ENCODE data around the gene KRABD2.

The KRABD2 gene

GRCh38 chr17:8419305-8419704 is 42.8 kb upstream of the KRABD2 start:
- no peak overlapping the region for H2AFZ ChIP-seq (replicated peaks)
- H3K4me1 ChIP-seq: no peaks in the 10 kb centered on the region
- Mint-ChIP-seq H3K9me3 (no peaks in the 10 kb centered on the region), H3K36me3 (no peaks in the 10 kb centered on the region), H3K4me3 (no peak overlapping the region), H3K27ac (no peak overlapping the region), H3K27me3 (ENCODE audit: insufficient read depth, low read depth) (peaks cover 9% of the 10 kb centered on the region), H3K4me1 (peaks cover 5% of the 10 kb centered on the region)
- H3K27ac ChIP-seq: no peak overlapping the region
- no peak overlapping the region for H3K4me3 ChIP-seq
- no peaks in the 10 kb centered on the region for H4K20me1 ChIP-seq (ENCODE audit: low read depth)
- DNase-seq (ENCODE audit: low spot score): no peak
- H3K4me2 ChIP-seq: no peak overlapping the region
- peaks cover 3% of the 10 kb centered on the region for H3F3A ChIP-seq (ENCODE audit: low read depth)
- H3K27me3 ChIP-seq: peaks cover 22% of the 10 kb centered on the region
- H3K9ac ChIP-seq: no peak overlapping the region
- no peak for TF ChIP-seq EZH2phosphoT487 (IDR thresholded peaks at IDR 0.05)
- TF ChIP-seq EZH2 (IDR thresholded peaks at IDR 0.05): no peak
- TF ChIP-seq, protein P1, sequence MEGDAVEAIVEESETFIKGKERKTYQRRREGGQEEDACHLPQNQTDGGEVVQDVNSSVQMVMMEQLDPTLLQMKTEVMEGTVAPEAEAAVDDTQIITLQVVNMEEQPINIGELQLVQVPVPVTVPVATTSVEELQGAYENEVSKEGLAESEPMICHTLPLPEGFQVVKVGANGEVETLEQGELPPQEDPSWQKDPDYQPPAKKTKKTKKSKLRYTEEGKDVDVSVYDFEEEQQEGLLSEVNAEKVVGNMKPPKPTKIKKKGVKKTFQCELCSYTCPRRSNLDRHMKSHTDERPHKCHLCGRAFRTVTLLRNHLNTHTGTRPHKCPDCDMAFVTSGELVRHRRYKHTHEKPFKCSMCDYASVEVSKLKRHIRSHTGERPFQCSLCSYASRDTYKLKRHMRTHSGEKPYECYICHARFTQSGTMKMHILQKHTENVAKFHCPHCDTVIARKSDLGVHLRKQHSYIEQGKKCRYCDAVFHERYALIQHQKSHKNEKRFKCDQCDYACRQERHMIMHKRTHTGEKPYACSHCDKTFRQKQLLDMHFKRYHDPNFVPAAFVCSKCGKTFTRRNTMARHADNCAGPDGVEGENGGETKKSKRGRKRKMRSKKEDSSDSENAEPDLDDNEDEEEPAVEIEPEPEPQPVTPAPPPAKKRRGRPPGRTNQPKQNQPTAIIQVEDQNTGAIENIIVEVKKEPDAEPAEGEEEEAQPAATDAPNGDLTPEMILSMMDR (IDR thresholded peaks at IDR 0.05): no peak
- no peaks in the 10 kb centered on the region for H3K9me3 ChIP-seq (ENCODE audit: low read depth)
- no peaks in the 10 kb centered on the region for H3K79me2 ChIP-seq (ENCODE audit: low read depth)
- no peaks in the 10 kb centered on the region for H3K36me3 ChIP-seq

GRCh38 chr17:8418471-8418870 is 42.0 kb upstream of the KRABD2 start:
- Mint-ChIP-seq H3K9me3 (no peaks in the 10 kb centered on the region), H3K36me3 (no peaks in the 10 kb centered on the region), H3K4me1 (peaks cover 5% of the 10 kb centered on the region), H3K4me3 (no peak overlapping the region), H3K27ac (no peak overlapping the region), H3K27me3 (ENCODE audit: insufficient read depth, low read depth) (peaks cover 9% of the 10 kb centered on the region)
- no peaks in the 10 kb centered on the region for H3K4me1 ChIP-seq
- H3K27me3 ChIP-seq: peaks cover 22% of the 10 kb centered on the region
- H2AFZ ChIP-seq (replicated peaks): no peak overlapping the region
- no peak for DNase-seq (ENCODE audit: low spot score)
- no peaks in the 10 kb centered on the region for H3K9me3 ChIP-seq (ENCODE audit: low read depth)
- no peak overlapping the region for H3K27ac ChIP-seq
- H3K79me2 ChIP-seq (ENCODE audit: low read depth): no peaks in the 10 kb centered on the region
- peaks cover 3% of the 10 kb centered on the region for H3F3A ChIP-seq (ENCODE audit: low read depth)
- no peak overlapping the region for H3K9ac ChIP-seq
- H3K36me3 ChIP-seq: no peaks in the 10 kb centered on the region
- H4K20me1 ChIP-seq (ENCODE audit: low read depth): no peaks in the 10 kb centered on the region
- H3K4me2 ChIP-seq: no peak overlapping the region
- no peak overlapping the region for H3K4me3 ChIP-seq
- TF ChIP-seq, protein P1 (IDR thresholded peaks at IDR 0.05): no peak
- TF ChIP-seq EZH2 (IDR thresholded peaks at IDR 0.05): no peak
- TF ChIP-seq EZH2phosphoT487 (IDR thresholded peaks at IDR 0.05): no peak

DNA sequence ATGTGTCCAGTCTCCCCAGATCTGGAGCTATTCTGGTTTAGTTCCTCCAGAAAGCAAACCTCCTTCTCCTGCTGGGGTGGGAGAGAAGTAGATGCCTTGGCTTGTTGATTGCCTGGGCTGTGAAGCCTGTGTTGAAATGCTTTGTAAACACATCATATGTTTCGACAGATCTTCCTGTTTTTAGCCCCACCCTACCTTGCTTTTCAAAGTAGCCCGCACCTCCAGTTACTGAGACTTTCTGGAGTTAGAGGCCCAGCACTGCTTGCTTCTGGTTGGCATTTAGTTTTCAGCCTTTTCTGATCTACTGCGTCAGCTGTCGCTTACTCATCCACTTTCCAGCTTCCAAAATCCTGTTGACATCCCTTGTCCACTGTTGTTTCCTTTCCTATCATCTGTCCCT is 41.3 kb upstream of the KRABD2 start:
- no peak overlapping the region for H3K27ac Mint-ChIP-seq
- H3K36me3 ChIP-seq: no peaks in the 10 kb centered on the region
- no peaks in the 10 kb centered on the region for H3K9me3 ChIP-seq (ENCODE audit: low read depth)
- H4K20me1 ChIP-seq (ENCODE audit: low read depth): no peaks in the 10 kb centered on the region
- H3K36me3 Mint-ChIP-seq: no peaks in the 10 kb centered on the region
- peaks cover 3% of the 10 kb centered on the region for H3F3A ChIP-seq (ENCODE audit: low read depth)
- no peak overlapping the region for H3K4me3 ChIP-seq
- H3K27me3 ChIP-seq: peaks cover 22% of the 10 kb centered on the region
- no peak overlapping the region for H3K4me2 ChIP-seq
- H3K27ac ChIP-seq: no peak overlapping the region
- H3K4me1 ChIP-seq: no peaks in the 10 kb centered on the region
- peaks cover 8% of the 10 kb centered on the region for H3K27me3 Mint-ChIP-seq (ENCODE audit: insufficient read depth, low read depth)
- H3K4me1 Mint-ChIP-seq: no peaks in the 10 kb centered on the region
- H3K9ac ChIP-seq: no peak overlapping the region
- no peaks in the 10 kb centered on the region for H3K79me2 ChIP-seq (ENCODE audit: low read depth)
- TF ChIP-seq EZH2 (IDR thresholded peaks at IDR 0.05): no peak
- TF ChIP-seq EZH2phosphoT487 (IDR thresholded peaks at IDR 0.05): no peak
- TF ChIP-seq, protein P1 (IDR thresholded peaks at IDR 0.05): no peak
- H3K4me3 Mint-ChIP-seq: no peak overlapping the region
- no peak for DNase-seq (ENCODE audit: low spot score)
- H3K9me3 Mint-ChIP-seq: no peaks in the 10 kb centered on the region
- H2AFZ ChIP-seq (replicated peaks): peak overlapping the region; percentile 57

Measured in neural progenitor cell (in vitro differentiated cells).